ENCODE measurements around the gene ETS1.

Gene ETS1, protein sequence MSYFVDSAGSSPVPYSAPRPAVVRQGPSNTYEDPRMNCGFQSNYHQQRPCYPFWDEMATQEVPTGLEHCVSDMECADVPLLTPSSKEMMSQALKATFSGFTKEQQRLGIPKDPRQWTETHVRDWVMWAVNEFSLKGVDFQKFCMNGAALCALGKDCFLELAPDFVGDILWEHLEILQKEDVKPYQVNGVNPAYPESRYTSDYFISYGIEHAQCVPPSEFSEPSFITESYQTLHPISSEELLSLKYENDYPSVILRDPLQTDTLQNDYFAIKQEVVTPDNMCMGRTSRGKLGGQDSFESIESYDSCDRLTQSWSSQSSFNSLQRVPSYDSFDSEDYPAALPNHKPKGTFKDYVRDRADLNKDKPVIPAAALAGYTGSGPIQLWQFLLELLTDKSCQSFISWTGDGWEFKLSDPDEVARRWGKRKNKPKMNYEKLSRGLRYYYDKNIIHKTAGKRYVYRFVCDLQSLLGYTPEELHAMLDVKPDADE

DNA sequence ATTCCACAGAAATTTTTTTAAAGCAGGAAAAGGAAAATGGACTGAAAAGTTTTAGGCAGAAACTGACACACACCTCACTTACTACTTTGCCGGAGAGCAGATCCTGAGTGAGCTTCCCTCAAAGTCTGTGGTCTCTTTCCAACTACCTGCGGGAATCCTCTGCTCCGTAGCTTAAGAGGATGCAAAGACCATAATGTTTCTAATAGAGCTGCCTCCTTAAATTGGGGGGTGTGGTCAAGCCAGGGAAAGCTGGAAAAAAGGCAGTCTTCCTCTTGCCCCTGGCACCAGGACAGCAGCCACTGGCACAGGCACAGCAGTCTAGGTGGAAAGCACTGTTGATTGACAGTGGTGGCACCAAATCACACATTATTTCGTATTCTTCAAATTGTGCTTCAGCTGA lies at the start of gene ETS1:
ETS1 (minus strand) TSS at position 144 of the 400 bp plus-strand sequence. CDS start 14,428 bp downstream, outside the sequence.
- DNase-seq (ENCODE audit: low spot score), result peak; percentile 36
- no peak for FAIRE-seq

DNA sequence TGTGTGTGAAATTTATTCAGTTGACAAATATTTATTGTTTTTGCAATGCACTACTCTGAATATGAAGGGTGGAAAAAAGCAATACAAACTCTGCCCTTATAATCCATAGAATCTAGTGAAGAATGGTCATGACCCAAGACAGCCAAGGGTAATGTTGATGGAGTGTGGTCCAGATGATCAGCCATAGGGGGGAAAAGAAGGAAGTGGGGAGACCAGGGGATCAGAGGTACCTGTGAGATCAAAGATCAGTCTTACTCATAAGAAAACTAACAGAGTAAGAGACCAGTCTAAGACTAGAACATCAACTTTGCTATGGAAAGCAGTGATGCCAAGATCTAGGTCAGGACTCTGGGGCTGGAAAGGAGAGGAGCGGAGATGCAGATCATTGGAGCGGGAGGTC lies 47.0 kb upstream of the ETS1 start:
- FAIRE-seq (no peak), DNase-seq (ENCODE audit: low spot score) (no peak)

DNA sequence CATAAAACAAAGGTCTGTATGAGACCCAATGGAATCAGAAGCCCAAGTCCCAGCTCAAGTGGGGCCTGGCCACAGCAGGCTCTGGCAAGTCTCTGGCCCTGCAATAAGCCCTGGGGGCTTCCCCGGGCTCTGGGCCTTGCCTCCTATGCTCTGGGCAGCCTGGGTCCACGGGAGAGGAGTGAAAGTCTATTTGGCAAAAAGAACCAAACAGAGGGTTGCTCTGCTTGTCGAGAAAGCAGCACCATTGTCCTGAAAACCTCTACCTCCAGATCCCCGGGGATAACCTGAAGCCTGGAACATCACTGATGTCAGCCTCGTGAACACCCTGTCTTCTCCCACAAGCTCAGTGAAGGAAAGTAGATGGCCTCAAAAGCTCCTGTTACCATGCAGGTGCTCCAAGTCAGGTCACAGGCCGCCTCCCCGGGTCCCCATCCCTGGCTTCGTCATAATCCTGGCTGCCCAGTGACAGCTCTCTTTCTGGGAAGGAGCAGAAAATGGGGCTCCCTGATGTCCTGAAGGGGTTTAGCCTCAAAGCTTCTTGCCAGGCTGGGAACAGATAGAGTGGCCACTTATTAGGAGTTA lies 46.1 kb upstream of the ETS1 start:
- FAIRE-seq (no peak), DNase-seq (ENCODE audit: low spot score) (no peak)

DNA sequence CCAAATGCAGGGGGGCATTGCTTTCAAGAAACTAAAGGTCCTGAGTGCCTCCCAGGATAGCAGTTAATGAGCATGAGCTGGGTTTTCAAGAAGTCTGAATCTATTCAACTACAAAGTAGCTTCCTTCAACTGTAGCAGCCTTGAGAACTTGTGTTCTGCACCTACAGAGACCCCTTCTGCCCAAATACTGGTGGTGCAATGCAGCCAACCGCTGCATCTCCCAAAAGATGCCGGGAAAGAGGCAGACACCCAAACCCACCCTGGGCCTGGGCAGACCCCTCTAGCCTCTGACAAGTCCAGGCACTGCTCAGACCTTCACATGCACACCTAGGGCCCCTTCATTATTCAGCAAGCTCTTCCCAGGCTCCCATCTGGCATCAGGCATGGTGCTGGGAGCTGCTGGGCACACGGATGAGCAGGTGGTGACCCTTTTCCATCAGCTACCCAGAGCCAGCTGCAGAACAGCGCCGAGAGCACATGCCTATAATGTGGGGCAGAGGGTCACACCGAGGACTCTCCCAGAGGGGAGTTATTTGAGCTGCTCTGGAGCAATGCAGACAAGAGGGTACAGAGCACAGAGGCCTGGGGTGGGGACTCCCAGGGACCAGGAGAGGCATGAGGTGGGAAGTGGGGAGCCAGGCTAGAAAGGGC lies 44.9 kb upstream of the ETS1 start:
- DNase-seq (ENCODE audit: low spot score) (peak; percentile 46), FAIRE-seq (no peak)

DNA sequence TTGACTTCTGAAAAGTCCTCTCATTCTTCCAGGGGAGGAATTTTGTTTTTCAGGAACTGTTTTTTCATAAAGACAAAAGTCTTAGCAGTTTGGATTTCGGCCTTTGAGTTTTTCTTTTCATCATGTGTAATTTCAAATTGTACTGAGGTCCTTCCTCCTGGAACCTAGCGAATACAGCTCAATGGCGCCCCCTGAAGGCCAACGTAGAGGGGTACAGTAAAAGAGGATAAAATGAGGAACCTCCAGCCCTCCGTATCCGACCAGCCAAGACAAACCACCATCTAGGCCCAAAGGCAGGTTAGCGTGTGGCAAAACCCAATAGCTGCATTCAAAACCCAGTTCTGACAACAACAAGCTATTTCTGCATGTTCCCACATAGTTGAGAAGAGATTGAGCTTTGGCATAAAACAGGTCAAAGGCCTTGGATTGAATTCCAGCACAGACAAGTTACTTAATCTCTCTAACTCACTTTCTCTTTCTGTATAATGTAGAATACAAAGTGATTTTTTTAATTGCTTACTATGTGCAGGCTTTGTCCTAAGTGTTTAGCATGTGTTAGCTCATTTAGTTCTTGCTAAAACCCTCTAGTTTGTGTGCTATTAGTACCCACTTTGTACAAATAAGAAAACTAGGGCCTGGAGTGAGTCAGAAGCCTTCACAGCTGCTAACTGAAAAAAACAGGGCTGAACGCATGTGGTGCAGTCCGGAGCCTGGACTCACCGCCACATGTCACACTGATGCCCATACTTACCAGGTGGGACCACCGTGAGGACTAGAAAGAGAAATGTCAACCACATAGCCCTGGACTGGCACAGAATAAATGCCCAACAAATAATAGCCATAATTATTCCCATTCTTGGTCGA lies 43.2 kb upstream of the ETS1 start:
- DNase-seq (ENCODE audit: low spot score) (peak; percentile 65), FAIRE-seq (no peak)

DNA sequence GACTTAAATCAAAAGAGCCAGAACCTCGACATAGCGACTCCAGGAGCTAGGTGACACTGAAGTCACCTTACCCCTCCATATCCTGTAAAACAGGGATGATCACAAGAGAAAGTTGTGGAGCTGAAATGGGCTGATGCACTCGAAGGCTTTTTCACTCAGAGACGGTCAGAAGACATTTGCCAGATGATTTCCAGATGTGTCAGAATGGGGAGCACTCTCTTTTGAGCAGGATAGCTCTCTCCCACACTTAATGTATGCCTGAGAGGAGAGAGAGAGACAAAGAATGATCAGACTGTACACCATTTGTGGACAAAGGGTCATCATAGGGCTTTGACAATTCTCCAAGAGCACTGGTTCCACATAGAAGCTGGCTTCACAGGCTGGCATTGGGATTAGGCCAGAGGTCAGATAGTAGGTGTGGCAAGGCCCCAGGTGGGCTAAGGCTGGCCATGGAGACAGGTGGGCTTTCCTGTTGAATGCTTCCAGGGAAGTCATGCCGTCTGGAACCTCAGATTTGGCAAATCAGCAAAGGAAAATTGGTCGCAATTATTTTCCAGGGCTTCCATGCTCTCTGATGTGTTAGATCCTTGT lies 42.3 kb upstream of the ETS1 start:
- DNase-seq (ENCODE audit: low spot score), result no peak
- no peak for FAIRE-seq

DNA sequence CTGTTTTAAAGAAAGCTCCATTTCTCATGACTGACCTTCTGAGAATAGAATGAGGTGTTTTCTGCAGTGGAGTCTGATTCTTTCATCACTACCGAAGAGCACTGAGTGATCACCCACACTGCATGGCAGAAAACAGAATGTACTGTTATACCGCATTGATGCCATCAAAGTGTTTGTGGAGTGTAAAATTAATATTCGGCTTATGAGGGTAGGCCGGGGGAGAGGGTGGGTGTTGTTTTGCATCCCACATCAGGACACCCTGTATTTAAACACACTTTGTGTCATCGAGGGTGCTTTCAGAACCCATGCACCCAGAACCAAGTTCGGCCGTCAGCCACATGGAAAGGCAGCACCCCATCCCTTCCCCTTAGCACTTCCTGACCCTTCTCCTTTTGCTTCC lies 41.3 kb upstream of the ETS1 start:
- FAIRE-seq (no peak), DNase-seq (ENCODE audit: low spot score) (no peak)

DNA sequence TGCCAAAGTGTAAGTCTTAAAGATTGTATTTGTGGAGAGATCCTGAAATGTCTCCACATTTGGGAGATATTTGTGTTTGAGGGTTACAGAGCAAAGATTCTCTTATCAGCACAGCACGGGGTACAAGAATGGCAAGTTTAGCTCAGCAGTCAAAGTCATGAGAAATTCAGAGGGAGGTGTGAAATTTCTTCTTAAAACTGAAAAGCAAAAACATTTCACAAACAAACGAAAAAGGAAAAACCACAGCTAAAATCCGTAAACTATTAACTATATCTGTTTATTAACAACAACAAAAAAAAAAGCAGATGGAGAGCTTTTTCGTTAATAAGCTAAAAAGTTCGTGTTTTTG lies 40.9 kb upstream of the ETS1 start:
- FAIRE-seq (no peak), DNase-seq (ENCODE audit: low spot score) (no peak)

DNA sequence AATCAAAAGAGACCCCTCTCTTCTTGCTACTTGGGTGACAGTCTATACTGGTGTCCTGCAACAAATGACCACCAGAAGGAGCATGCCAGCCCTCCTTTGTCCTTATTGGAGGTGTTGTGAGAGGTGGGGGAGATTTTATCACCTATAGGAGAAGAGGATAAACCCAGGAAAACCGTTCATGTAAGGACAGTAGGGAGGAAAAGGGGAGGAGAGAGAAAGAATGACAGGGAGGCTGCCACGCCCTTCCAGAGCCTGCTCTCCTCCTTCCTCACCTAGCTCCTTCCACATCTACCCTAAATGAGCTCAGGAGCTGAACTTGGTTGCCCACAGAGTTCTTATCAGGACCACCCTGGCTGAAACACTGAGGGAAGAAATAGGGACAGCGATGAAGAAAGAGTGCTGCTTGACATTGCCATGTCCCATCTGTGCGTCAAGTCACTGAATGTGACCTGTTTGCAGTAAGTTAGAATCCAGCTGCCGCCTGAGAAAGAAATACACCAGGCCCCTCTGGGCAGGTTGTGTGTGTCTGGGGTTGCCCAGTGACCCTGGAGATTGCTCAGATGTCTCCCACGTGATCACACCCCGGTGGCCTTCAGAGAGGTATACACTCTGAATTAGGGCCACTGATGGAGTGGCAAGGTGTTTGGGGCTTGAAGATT lies 40.4 kb upstream of the ETS1 start:
- FAIRE-seq (no peak), DNase-seq (ENCODE audit: low spot score) (no peak)

DNA sequence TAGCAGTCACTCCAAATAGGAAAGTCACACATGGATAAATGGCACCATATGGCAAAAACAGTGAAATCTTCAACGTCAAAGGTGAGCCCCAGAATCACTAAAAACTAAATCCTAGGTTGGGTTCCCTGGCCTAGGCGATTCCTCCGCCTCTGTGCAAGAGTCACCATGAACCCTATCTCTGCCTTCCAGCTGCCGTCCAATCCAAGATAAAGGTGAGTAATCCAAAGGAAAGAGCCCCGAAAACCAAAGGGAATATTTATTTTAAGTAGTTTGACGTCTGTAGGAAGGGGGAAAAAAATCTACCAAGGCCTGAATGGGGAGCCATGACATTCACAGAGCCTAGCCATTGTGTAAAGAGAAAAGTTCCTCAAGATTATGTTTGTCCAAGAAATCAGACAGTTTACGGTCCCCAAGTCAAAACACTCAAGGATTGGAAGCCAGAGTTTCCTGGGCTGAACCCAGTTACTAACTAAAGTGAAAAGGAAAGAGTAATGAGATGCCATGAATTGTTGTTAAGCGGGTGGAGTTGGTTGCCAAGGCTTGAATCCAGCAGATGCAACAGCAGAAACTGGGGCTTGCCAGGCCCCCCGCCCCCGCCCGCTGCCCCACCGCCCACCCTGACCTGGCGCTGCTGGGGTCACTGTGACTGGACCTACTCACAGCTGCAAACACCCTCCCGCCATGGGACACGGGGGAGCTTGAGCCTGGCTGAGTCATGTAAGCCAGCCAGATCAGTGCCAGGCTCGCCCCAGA lies 39.7 kb upstream of the ETS1 start:
- DNase-seq (ENCODE audit: low spot score) (no peak), FAIRE-seq (no peak)

DNA sequence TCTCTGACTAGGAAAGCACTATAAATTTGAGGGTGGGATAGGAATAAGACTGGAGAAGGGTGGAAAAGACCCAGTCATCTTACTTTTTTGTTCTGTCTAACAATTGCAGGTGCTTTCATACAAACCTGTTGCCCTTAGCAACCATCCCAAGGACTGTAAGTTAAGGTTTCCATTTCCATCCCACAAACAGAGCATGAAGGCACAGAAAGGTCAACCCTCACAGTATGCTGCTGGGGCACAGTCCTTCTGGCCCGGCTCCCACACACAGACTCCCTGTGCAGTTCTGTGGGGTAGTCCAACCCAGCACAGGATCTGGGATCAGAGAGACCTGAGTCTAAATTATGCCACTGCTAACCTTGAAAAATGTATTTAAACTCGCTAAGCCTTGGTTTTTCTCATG lies 38.4 kb upstream of the ETS1 start:
- FAIRE-seq (no peak), DNase-seq (ENCODE audit: low spot score) (no peak)

DNA sequence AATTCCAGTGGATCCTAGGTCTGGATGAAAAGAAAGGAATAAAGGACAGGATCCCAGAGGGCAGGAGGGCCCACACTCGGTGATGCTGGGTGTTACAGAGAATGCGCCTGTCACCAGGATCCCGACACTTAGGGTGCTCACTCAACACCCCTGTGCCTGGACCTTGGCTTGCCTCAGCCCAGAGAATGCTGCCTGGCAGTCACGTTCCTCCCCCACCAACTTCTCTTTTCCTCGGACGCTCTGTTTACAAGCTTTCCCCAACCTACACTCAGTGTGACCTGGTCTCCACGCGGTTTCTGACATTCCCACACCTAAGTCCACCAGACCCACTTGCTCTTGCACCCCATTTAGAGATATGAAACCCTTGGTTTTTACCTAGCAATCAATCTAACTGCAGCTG lies 38.0 kb upstream of the ETS1 start:
- FAIRE-seq (no peak), DNase-seq (ENCODE audit: low spot score) (no peak)

DNA sequence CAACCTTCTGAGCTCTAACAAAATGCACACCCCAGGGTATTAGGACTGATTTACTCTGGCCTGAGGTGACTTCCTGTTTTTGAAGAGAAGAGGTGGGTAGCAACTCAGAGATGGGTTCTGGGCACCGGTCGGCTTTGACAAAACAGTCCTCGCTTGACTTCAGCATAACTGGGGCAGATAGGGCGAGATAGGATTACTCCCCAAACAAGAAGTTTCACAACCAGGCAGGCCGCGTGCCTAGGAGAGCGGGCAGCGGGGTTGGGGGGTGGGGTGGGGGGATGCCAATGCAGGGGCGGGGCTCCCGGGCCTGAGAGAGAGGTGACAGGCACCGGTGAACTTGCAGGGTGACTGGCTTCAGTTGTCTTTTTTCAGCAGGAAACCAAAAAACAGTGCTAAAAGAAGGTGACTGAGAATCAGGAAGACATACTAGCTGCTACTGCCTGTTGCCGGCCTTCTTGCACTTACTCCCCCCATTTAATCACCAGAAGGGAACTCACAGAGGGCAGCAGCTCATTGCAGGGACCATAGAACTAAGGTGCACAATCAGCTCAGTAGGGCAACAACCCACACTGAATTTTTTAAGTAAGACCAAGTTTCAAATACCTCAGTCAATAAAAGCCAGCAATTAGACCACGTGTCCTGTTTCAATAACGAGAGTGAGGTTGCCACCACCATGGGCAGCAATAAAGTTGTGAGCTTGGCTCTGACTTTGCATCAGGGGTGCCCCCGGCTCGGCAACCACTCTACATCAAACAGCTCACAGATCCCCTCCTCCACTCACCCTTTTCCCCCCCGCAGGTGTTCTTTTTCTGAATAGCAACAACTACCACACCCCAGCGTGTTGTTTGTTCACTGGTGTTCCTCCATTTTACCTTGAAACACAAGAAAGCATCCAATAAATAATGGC lies 37.2 kb upstream of the ETS1 start:
- DNase-seq (ENCODE audit: low spot score) (no peak), FAIRE-seq (no peak)

DNA sequence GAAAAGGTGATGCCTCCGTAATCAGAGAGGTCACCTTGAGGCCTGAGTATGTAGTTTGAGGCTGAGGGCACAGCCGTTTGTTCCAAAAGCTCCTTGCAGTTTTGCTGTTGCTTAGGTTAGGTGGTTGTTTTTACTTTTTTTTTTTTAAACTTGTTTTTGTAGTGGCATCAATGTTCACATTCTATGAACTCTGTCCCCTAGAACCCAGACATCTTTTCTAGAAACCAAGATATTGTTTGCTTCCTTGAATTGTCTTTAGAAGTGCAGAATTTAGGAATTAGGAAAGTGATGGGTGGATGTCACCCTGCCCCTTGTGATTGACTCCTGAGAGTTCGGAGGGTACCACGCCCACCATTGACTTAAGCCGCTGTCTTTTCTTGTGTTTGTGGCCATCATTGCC lies 35.7 kb upstream of the ETS1 start:
- FAIRE-seq (no peak), DNase-seq (ENCODE audit: low spot score) (no peak)

DNA sequence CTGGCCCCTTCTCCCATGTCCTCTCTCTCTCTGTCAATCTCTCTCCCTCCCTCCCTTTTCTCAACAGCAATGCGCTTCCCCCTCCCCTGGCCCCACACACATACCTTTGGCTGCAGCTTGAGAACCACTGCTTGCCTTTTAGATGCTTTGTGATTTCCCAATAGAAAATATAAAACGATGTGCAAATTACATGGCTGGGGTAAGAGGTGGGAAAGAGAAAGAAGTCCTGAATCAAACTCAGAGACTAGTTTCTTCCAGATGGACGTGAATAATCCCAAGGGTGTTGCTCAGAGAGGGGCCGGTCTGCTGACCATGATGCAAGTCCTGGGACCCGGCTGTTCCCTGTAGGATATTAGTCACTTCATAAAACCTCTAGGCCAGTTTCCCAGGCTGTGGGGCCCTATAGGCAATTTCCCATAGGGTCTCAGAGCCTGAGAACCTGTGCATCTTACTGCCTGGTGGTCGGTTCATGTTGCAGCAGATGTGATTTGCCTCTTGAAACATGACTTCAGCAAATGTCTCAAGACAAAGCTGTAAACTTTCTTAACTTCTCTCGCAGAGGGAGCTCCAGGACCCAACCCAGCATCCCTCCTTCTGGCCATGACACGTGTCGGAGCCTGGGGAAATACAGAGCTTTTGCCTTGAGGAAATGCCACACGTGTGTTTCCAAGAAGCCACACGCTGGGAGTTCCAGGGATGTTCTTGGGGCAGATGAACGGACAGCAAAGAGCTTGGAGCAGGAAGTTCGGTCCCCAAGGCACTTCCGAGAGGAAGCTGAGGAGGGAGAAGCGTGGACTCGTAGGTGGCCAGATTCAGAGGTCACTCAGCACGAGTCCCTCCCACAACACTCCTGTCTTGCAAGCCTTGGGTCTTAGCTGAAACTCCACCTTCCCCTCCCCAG lies 34.5 kb upstream of the ETS1 start:
- FAIRE-seq, result no peak

DNA sequence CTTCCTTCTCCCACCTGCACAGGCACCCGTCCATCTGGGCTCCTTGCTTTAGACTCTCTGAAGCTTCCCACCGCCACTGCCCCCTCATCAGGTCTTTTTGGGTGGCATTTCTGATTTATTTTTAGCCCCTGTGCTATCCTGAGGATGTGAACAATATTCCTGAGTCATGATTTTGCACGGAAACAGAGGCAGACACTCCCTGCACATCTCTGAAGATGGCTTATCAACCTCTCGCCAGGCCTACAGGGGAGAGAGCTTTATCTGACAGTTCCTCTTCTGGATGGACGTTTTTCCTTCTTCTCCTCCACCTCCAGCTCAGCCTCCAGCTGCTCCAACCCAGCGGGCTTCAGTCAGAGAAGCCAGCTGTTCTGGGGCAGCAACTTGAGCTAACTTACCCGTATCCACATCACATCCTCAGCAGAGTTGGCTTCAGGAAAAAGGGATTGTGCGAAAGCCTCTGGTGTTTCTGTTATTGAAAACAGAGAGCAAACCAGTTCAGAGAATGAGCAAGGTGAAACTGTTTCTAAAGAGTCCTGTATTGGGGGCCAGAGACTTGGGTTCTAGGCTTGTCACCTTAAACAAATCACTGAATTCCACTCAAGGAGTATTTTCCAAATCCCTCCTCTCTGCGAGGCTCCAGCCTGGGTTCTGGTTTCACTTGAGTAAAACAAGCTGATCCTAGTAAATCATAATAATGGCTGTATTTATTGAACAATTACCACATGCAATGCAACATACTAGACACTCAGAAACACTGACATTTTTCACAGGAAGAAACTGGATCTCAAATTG lies 33.1 kb upstream of the ETS1 start:
- FAIRE-seq, result no peak

More for the DNA sequence above, 34.5 kb upstream of the ETS1 start:
- DNase-seq (ENCODE audit: low spot score), result no peak

More for the DNA sequence above, 33.1 kb upstream of the ETS1 start:
- no peak for DNase-seq (ENCODE audit: low spot score)

Data from urothelium cell line (cell line).